ENCODE results near the gene TMEM151B. TPM values are rescaled to one million over a fixed set of nuclear protein-coding genes. Genes with fewer than 3 reads are reported as not detected.
"Not testable (repeated sequence)": the region's sequence is repeated elsewhere in the genome, so short reads cannot be mapped to it uniquely, and the experiment has no call there.

TMEM151B gene
- total RNA-seq, 4 donors from 2014 or later: 0.27 to 0.69 TPM; not detected in 2

- H3K27me3 ChIP-seq: peaks cover 17% of the 10 kb centered on the region
- no peak overlapping the region for H3K27ac ChIP-seq
- no peak overlapping the region for H3K4me3 ChIP-seq
- no peak for TF ChIP-seq POLR2AphosphoS5 (IDR thresholded peaks at IDR 0.05)
- TF ChIP-seq POLR2A (IDR thresholded peaks at IDR 0.05): no peak
- no peak for TF ChIP-seq CTCF (IDR thresholded peaks at IDR 0.05)
- TF ChIP-seq EP300 (IDR thresholded peaks at IDR 0.05): no peak
- no peaks in the 10 kb centered on the region for H3K9me3 ChIP-seq
- peaks cover 0 to 18% (median 6%) of the 10 kb centered on the region in 3 donors for H3K4me1 ChIP-seq
- H3K36me3 ChIP-seq: peaks cover 0 to 8% of the 10 kb centered on the region in 2 donors
- 58 to 74% methylated on average over 5 of the region's 5 CpGs for WGBS, 2 donors (ENCODE audit: low coverage in 1 of 2)
- no peak for ATAC-seq
These were observed 45.7 kb downstream of the TMEM151B start for GRCh38 chr6:44315951-44316350.

GRCh38 chr6:44316481-44316880, 46.2 kb downstream of the TMEM151B start:
- no peak overlapping the region for H3K4me3 ChIP-seq
- 78% methylated on average over 8 of the region's 12 CpGs; no CpG with 5 or more reads in 1 of the 2 donors for WGBS, 2 donors (ENCODE audit: low coverage in 1 of 2)
- peaks cover 0 to 13% (median 6%) of the 10 kb centered on the region in 3 donors for H3K4me1 ChIP-seq
- H3K9me3 ChIP-seq: no peaks in the 10 kb centered on the region
- peaks cover 17% of the 10 kb centered on the region for H3K27me3 ChIP-seq
- ATAC-seq: no peak
- peaks cover 0 to 2% of the 10 kb centered on the region in 2 donors for H3K36me3 ChIP-seq
- no peak for TF ChIP-seq POLR2AphosphoS5 (IDR thresholded peaks at IDR 0.05)
- no peak for TF ChIP-seq POLR2A (IDR thresholded peaks at IDR 0.05)
- no peak for TF ChIP-seq EP300 (IDR thresholded peaks at IDR 0.05)
- TF ChIP-seq CTCF (IDR thresholded peaks at IDR 0.05): no peak
- H3K27ac ChIP-seq: no peak overlapping the region

GRCh38 chr6:44317136-44317631, 46.9 kb downstream of the TMEM151B start:
- ATAC-seq, H3K27ac ChIP-seq, H3K4me1 ChIP-seq, H3K4me3 ChIP-seq, H3K9me3 ChIP-seq, H3K36me3 ChIP-seq: not testable (repeated sequence)
- H3K27me3 ChIP-seq: peaks cover 17% of the 10 kb centered on the region
- WGBS, 2 donors (ENCODE audit: low coverage in 1 of 2): 51 to 57% methylated on average over 4 to 5 of the region's 9 CpGs

- no peak overlapping the region for H3K4me3 ChIP-seq
- peaks cover 21% of the 10 kb centered on the region for H3K27me3 ChIP-seq
- H3K9me3 ChIP-seq: no peaks in the 10 kb centered on the region
- TF ChIP-seq POLR2A (IDR thresholded peaks at IDR 0.05): no peak
- TF ChIP-seq CTCF (IDR thresholded peaks at IDR 0.05): no peak
- TF ChIP-seq EP300 (IDR thresholded peaks at IDR 0.05): no peak
- no peak for TF ChIP-seq POLR2AphosphoS5 (IDR thresholded peaks at IDR 0.05)
- H3K36me3 ChIP-seq: no peaks in the 10 kb centered on the region
- H3K4me1 ChIP-seq: no peaks in the 10 kb centered on the region
- no peak overlapping the region for H3K27ac ChIP-seq
- 67% methylated on average over 3 of the region's 3 CpGs; no CpG with 5 or more reads in 1 of the 2 donors for WGBS, 2 donors (ENCODE audit: low coverage in 1 of 2)
- no peak for ATAC-seq
These were observed 51.0 kb downstream of the TMEM151B start for GRCh38 chr6:44321210-44321609.

GRCh38 chr6:44327096-44327495, 56.8 kb downstream of the TMEM151B start:
- Histone ChIP-seq H3K4me1 (no peaks in the 10 kb centered on the region), H3K27me3 (peaks cover 44% of the 10 kb centered on the region), H3K4me3 (no peak overlapping the region), H3K27ac (no peak overlapping the region), H3K9me3 (no peaks in the 10 kb centered on the region), H3K36me3 (no peaks in the 10 kb centered on the region)
- ATAC-seq: no peak
- TF ChIP-seq POLR2AphosphoS5 (IDR thresholded peaks at IDR 0.05): no peak
- no peak for TF ChIP-seq POLR2A (IDR thresholded peaks at IDR 0.05)
- no peak for TF ChIP-seq CTCF (IDR thresholded peaks at IDR 0.05)
- no peak for TF ChIP-seq EP300 (IDR thresholded peaks at IDR 0.05)
